Calu3 (cell line): Measurements from ENCODE around the gene PSME1. TPM values are rescaled to one million over a fixed set of nuclear protein-coding genes. Genes with fewer than 3 reads are reported as not detected.

ENCODE experiments used
- BruUV-seq: library from RNA; stranded (reverse); fragments of 400-500 nt; replicated peaks from 2 replicates; lab custom pipeline; 2021; lab: Mats Ljungman, UMichigan
- CTCF ChIA-PET: fragments of 300-600 bp; sonication (Branson Sonifier 250); formaldehyde crosslinking; loops from one replicate; lab custom pipeline; 2022; ENCODE audit warnings: antibody characterized with exemption; lab: Charles Lee
- DNase-seq: peaks from one replicate; pipeline ENCODE4 v3.0.0; 2022
- H3K27ac Mint-ChIP-seq: one replicate; pipeline ENCODE4 v1.8.0; 2022; ENCODE audit warnings: mixed read lengths; ENCODE audit not compliant: unreplicated experiment
- H3K27me3 Mint-ChIP-seq: one replicate; pipeline ENCODE4 v1.8.0; 2022; ENCODE audit warnings: mixed read lengths; ENCODE audit not compliant: unreplicated experiment
- H3K36me3 Mint-ChIP-seq: one replicate; pipeline ENCODE4 v1.8.0; 2022; ENCODE audit warnings: mild to moderate bottlenecking, moderate library complexity, mixed read lengths; ENCODE audit not compliant: insufficient read depth, unreplicated experiment
- H3K4me1 Mint-ChIP-seq: one replicate; pipeline ENCODE4 v1.8.0; 2022; ENCODE audit warnings: mild to moderate bottlenecking, low read depth, mixed read lengths; ENCODE audit not compliant: unreplicated experiment
- H3K4me3 Mint-ChIP-seq: one replicate; pipeline ENCODE4 v1.8.0; 2022; ENCODE audit warnings: mild to moderate bottlenecking, low read depth, moderate library complexity, mixed read lengths; ENCODE audit not compliant: unreplicated experiment
- H3K9me3 Mint-ChIP-seq: one replicate; pipeline ENCODE4 v1.8.0; 2022; ENCODE audit warnings: low read depth, mixed read lengths; ENCODE audit not compliant: unreplicated experiment
- intact Hi-C: fragments of 100-400 bp; cut with micrococcal nuclease; formaldehyde crosslinking; loops from one replicate; pipeline ENCODE4 v1.10.0; 2022; ENCODE audit not compliant: unreplicated experiment
- total RNA-seq: library from RNA; stranded (reverse); gene quantifications from 2 replicates; pipeline ENCODE4 v1.2.3, GENCODE V29; 2022
- TF ChIP-seq, protein P1 (sequence below): fragments of 200-600 bp; IDR thresholded peaks from one replicate; pipeline ENCODE4 v1.8.0; 2022; ENCODE audit warnings: antibody characterized with exemption; ENCODE audit not compliant: unreplicated experiment

The PSME1 gene
- total RNA-seq, 1 experiment from 2014 or later = 259 TPM

- CTCF ChIA-PET = no interaction called here
- BruUV-seq = no TSS peak
- intact Hi-C loops = no loop called here
- Mint-ChIP-seq H3K4me3 (no peak within 1 kb of the TSS), H3K27me3 (no peaks in the 10 kb centered on the region), H3K4me1 (no peaks in the 10 kb centered on the region), H3K36me3 (peaks cover 41% of the 10 kb centered on the region), H3K27ac (no peak within 1 kb of the TSS), H3K9me3 (no peaks in the 10 kb centered on the region)
- DNase-seq = no peak
- TF ChIP-seq, protein P1, sequence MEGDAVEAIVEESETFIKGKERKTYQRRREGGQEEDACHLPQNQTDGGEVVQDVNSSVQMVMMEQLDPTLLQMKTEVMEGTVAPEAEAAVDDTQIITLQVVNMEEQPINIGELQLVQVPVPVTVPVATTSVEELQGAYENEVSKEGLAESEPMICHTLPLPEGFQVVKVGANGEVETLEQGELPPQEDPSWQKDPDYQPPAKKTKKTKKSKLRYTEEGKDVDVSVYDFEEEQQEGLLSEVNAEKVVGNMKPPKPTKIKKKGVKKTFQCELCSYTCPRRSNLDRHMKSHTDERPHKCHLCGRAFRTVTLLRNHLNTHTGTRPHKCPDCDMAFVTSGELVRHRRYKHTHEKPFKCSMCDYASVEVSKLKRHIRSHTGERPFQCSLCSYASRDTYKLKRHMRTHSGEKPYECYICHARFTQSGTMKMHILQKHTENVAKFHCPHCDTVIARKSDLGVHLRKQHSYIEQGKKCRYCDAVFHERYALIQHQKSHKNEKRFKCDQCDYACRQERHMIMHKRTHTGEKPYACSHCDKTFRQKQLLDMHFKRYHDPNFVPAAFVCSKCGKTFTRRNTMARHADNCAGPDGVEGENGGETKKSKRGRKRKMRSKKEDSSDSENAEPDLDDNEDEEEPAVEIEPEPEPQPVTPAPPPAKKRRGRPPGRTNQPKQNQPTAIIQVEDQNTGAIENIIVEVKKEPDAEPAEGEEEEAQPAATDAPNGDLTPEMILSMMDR = no peak
Observed at GRCh38 chr14:24171422-24172260, 35.6 kb downstream of the PSME1 start, which contains the start of gene REC8. Gene REC8 (plus strand): TSS chr14:24172080. CDS start chr14:24172553, 473 bp downstream.

DNA sequence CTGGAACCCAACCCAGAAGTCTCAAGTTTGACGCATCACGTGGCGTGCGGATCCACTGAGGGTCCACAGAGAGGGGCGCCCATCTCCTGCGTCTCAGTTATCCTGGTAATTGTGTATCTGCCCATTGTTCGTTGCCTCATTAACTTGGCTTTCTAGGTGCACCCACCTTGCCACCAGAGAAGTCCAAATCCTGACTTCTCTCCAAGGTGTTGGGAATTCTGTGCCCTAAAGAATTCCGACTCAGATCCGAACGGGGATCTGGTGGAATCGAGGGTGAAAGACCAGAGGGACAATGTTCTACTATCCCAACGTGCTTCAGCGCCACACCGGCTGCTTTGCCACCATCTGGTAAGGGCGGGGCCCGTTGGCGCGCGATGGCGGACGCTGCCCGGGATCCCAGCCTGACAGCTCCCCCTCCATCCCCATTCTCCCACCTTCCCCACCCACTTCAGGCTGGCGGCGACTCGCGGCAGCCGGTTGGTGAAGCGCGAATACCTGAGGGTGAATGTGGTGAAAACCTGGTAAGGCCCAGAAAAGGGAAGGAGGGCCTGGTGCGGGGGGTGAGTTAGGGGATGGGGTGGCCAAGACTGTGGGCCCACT, 36.4 kb downstream of the PSME1 start:
- intact Hi-C loops = no loop called here
- DNase-seq = no peak
- no peaks in the 10 kb centered on the region for H3K9me3 Mint-ChIP-seq
- CTCF ChIA-PET = no interaction called here
- H3K36me3 Mint-ChIP-seq = peaks cover 40% of the 10 kb centered on the region
- H3K27ac Mint-ChIP-seq = no peak overlapping the region
- TF ChIP-seq, protein P1 = no peak
- H3K27me3 Mint-ChIP-seq = no peaks in the 10 kb centered on the region
- no TSS peak for BruUV-seq
- H3K4me3 Mint-ChIP-seq = no peak overlapping the region
- no peaks in the 10 kb centered on the region for H3K4me1 Mint-ChIP-seq

DNA sequence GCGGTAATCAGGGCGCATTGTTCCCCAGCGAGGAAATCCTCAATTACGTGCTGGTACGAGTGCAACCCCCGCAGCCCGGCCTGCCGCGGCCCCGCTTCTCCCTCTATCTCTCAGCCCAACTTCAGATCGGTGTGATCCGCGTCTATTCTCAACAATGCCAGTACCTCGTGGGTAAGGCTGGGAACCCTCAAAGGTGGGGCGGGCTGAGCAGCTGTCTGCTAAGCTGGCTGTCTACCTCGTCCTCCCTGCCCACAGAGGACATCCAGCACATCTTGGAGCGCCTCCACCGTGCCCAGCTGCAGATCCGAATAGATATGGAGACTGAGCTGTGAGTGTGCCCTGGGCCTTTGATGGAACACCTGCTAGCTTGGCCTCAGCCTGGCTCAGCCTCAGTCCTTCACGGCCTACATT, 36.9 kb downstream of the PSME1 start:
- H3K36me3 Mint-ChIP-seq = peaks cover 40% of the 10 kb centered on the region
- no peaks in the 10 kb centered on the region for H3K27me3 Mint-ChIP-seq
- no peaks in the 10 kb centered on the region for H3K4me1 Mint-ChIP-seq
- CTCF ChIA-PET = no interaction called here
- TF ChIP-seq, protein P1 = no peak
- intact Hi-C loops = no loop called here
- H3K27ac Mint-ChIP-seq = peak overlapping the region; percentile 24
- H3K4me3 Mint-ChIP-seq = no peak overlapping the region
- H3K9me3 Mint-ChIP-seq = no peaks in the 10 kb centered on the region
- BruUV-seq = no TSS peak
- no peak for DNase-seq

GRCh38 chr14:24176599-24176998, 40.6 kb downstream of the PSME1 start:
- Mint-ChIP-seq H3K9me3 (no peaks in the 10 kb centered on the region), H3K27ac (no peak overlapping the region), H3K4me3 (no peak overlapping the region), H3K36me3 (peaks cover 66% of the 10 kb centered on the region), H3K4me1 (no peaks in the 10 kb centered on the region), H3K27me3 (no peaks in the 10 kb centered on the region)
- no TSS peak for BruUV-seq
- TF ChIP-seq, protein P1 = no peak
- DNase-seq = no peak
- intact Hi-C loops = no loop called here
- CTCF ChIA-PET = no interaction called here
